ENCODE results near the gene FKBP11. TPM values are rescaled to one million over a fixed set of nuclear protein-coding genes. Genes with fewer than 3 reads are reported as not detected.

FKBP11 gene
- total RNA-seq, 4 donors from 2014 or later, result 6.1 to 13.6 (median 10.7) TPM

DNA sequence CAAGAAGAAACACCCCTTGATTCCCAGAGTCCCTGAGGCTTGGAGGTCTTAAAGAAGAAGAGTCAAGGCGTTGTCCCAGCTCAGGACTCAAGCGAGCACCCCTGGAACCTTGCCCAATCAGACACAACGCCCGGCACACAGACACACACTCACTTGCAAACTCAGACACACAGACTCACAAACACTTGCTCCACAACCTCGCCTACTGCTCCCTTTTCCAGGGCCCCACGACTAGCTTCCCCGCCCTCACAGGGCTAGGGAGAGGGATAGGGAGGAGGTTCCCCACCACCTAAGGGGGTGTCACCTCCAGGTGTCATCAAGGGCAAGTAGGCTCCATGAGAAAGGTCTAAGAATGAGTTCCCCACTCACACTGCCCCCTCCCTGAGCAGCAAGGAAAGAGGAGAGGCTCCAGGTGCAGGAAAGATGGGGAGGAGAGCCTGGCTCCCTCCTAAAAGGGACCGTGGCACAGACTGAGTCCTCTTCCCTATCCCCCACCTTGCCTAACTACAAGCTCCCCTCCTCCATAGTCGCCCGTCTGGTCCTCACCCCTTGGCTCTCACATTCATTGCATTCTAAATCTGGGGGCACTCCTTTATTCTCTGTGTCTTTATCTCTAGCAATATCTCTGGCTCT, 45.5 kb upstream of the FKBP11 start:
- H3K4me3 ChIP-seq, result peak overlapping the region in 1 of 4 donors; percentile 39

DNA sequence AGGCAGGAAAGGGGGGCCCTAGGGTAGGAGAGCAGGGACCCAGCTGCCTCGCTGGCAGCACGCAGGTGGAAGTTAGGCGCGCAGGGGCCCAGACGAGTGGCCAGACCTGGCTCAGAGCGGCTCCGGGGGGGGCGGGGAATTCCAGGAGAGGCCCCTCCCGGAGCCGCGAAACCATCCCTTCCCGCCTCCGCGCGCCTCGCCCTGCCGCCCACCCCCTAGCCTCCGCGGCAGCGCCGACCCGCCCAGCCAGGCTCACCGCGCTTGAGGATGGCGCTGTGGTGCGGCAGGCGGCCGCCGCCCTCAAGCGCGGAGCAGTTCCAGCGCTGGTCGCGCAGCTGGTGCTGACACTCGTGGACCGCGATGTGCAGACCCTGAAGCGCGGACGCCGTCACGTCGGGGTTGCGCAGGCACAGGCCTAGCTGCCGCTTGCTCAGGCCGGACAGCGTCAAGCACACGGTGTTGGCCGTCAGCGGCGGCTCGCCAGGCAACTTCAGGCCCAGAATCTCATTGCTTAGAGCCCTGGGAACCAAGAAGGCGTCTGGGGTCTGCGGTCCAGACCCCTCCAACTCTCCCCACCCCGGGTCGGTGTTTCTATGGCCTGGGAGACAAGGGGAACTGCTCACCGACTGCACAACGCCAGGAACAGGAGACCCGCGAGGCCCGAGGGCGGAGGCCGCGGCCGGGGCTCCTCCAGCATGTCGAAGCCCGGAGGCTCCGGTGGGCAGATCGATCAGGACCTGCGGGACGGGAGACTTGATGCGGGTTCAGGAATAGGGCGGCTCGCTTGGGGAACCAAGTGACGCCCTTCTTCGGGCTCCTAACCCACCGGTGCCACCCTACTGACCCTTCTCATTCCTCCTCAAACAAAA, 44.8 kb upstream of the FKBP11 start:
- Histone ChIP-seq H3K4me1 (peaks cover 0 to 55% (median 19%) of the 10 kb centered on the region in 4 donors), H3K36me3 (no peaks in the 10 kb centered on the region), H3K4me3 (peak overlapping the region; percentile 10 to 39 (median 21)), H3K27me3 (peaks cover 0 to 64% of the 10 kb centered on the region in 2 donors), H3K27ac (no peak overlapping the region), H3K9me3 (no peaks in the 10 kb centered on the region)
- TF ChIP-seq EP300 (IDR thresholded peaks at IDR 0.05) (no peak), POLR2A (IDR thresholded peaks at IDR 0.05) (no peak)
- TF ChIP-seq, protein P1, sequence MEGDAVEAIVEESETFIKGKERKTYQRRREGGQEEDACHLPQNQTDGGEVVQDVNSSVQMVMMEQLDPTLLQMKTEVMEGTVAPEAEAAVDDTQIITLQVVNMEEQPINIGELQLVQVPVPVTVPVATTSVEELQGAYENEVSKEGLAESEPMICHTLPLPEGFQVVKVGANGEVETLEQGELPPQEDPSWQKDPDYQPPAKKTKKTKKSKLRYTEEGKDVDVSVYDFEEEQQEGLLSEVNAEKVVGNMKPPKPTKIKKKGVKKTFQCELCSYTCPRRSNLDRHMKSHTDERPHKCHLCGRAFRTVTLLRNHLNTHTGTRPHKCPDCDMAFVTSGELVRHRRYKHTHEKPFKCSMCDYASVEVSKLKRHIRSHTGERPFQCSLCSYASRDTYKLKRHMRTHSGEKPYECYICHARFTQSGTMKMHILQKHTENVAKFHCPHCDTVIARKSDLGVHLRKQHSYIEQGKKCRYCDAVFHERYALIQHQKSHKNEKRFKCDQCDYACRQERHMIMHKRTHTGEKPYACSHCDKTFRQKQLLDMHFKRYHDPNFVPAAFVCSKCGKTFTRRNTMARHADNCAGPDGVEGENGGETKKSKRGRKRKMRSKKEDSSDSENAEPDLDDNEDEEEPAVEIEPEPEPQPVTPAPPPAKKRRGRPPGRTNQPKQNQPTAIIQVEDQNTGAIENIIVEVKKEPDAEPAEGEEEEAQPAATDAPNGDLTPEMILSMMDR (IDR thresholded peaks at IDR 0.05), result no peak
- 19 to 28% methylated on average over 13 to 51 of the region's 77 CpGs for WGBS, 2 donors
- no peak for DNase-seq (ENCODE audit: low spot score in 2 of 2)

More for the DNA sequence above, 45.5 kb upstream of the FKBP11 start:
- no peak overlapping the region for H3K27ac ChIP-seq
- H3K9me3 ChIP-seq, result no peaks in the 10 kb centered on the region
- H3K36me3 ChIP-seq, result no peaks in the 10 kb centered on the region
- 35 to 40% methylated on average over 10 of the region's 10 CpGs for WGBS, 2 donors
- TF ChIP-seq, protein P1 (IDR thresholded peaks at IDR 0.05), result no peak
- TF ChIP-seq POLR2A (IDR thresholded peaks at IDR 0.05) (no peak), EP300 (IDR thresholded peaks at IDR 0.05) (no peak)
- no peak for DNase-seq (ENCODE audit: low spot score in 2 of 2)
- peaks cover 0 to 55% (median 19%) of the 10 kb centered on the region in 4 donors for H3K4me1 ChIP-seq
- H3K27me3 ChIP-seq, result peaks cover 0 to 72% of the 10 kb centered on the region in 2 donors

DNA sequence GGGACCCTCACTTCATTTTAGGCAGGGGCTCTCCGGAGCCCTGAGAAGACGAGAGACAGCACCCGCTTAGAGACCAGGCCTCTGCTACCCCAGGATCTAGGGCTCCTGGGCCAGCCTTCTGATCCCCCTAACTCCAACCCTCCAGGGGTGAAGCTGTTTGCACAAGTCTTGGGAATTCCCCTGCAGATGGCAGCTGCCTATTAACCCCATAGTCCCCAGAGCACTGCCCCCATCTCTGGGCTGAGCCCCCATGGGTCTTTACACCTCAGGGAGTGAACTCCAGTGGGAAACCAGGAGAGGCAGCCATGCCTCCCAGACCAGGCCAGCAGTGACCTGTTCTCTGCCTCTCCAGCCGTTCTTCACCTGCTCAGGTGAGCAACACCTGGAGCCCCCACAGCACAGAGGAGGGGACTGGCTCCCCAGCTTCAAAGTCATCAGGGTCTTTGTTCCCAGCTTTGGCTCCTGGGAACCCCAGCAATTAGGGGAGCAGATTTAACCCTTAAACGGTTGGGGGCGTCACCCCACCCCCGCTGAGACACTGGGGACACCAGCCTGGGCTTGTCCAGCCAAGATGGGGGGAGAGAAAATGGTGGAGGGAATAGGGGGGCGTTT, 44.0 kb upstream of the FKBP11 start:
- Histone ChIP-seq H3K27ac (no peak overlapping the region), H3K4me1 (peaks cover 0 to 53% (median 19%) of the 10 kb centered on the region in 4 donors), H3K9me3 (no peaks in the 10 kb centered on the region), H3K36me3 (no peaks in the 10 kb centered on the region), H3K27me3 (peaks cover 0 to 67% of the 10 kb centered on the region in 2 donors), H3K4me3 (peak overlapping the region in 1 of 4 donors; percentile 39)
- DNase-seq (ENCODE audit: low spot score in 2 of 2), result no peak
- no peak for TF ChIP-seq POLR2A (IDR thresholded peaks at IDR 0.05)
- TF ChIP-seq, protein P1 (IDR thresholded peaks at IDR 0.05), result no peak
- no peak for TF ChIP-seq EP300 (IDR thresholded peaks at IDR 0.05)
- 28 to 57% methylated on average over 7 to 8 of the region's 8 CpGs for WGBS, 2 donors

DNA sequence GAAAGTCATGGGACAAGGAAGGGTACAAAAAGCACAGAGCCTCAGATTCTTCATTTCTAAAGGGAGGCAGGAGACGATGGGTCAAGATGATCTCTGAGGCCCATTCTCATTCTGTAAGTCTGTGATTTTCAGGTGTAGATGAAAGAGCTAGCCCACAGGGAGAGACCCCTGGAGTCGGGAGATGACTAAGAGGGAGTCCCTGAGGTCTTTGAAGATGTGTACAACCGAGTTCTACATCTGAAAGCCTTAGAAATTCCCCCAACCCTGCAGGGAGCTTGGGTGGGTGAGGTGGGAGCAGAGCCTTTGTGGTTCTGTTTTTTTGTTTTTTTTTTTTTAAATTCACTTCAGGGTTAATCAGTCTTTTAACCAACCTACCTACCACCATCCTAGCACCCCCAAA, 43.2 kb upstream of the FKBP11 start:
- DNase-seq (ENCODE audit: low spot score in 2 of 2), result no peak
- 70 to 81% methylated on average over 3 of the region's 3 CpGs for WGBS, 2 donors
- H3K9me3 ChIP-seq, result no peaks in the 10 kb centered on the region
- TF ChIP-seq POLR2A (IDR thresholded peaks at IDR 0.05), result no peak
- TF ChIP-seq, protein P1 (IDR thresholded peaks at IDR 0.05), result no peak
- TF ChIP-seq EP300 (IDR thresholded peaks at IDR 0.05), result no peak
- no peak overlapping the region for H3K4me3 ChIP-seq
- peaks cover 0 to 63% of the 10 kb centered on the region in 2 donors for H3K27me3 ChIP-seq
- H3K36me3 ChIP-seq, result no peaks in the 10 kb centered on the region
- peaks cover 0 to 46% (median 18%) of the 10 kb centered on the region in 4 donors for H3K4me1 ChIP-seq
- H3K27ac ChIP-seq, result no peak overlapping the region
